MM.1S (cell line): ENCODE measurements around the gene SLC28A3.

Source experiments
- DNase-seq: peaks from one replicate; pipeline ENCODE4 v3.0.0-alpha.2; 2015
- H2AFZ ChIP-seq: fragments of 300-600 bp; sonication (generic); 2 replicates; pipeline ENCODE4 v1.6.0; 2016; ENCODE audit warnings: antibody characterized with exemption, low read length
- H3F3A ChIP-seq: fragments of 300-600 bp; sonication (generic); 2 replicates; pipeline ENCODE4 v1.6.1; 2016; ENCODE audit warnings: mild to moderate bottlenecking, antibody characterized with exemption, low read length, moderate library complexity, mixed read lengths; ENCODE audit not compliant: insufficient read depth
- H3K27ac ChIP-seq: fragments of 300-600 bp; sonication (generic); 2 replicates; pipeline ENCODE4 v1.5.1; 2016; ENCODE audit warnings: mild to moderate bottlenecking, low read length
- H3K27me3 ChIP-seq: fragments of 300-600 bp; sonication (generic); replicated peaks from 2 replicates; pipeline ENCODE4 v1.6.0; 2016; ENCODE audit warnings: low read length; ENCODE audit not compliant: insufficient read depth
- H3K36me3 ChIP-seq: fragments of 300-600 bp; sonication (generic); replicated peaks from 2 replicates; pipeline ENCODE4 v1.6.1; 2016; ENCODE audit warnings: mild to moderate bottlenecking, low read length, mixed read lengths; ENCODE audit not compliant: insufficient read depth
- H3K4me1 ChIP-seq: fragments of 300-600 bp; sonication (generic); 2 replicates; pipeline ENCODE4 v1.6.1; 2016; ENCODE audit warnings: low read length, mixed read lengths
- H3K4me2 ChIP-seq: fragments of 300-600 bp; sonication (generic); 2 replicates; pipeline ENCODE4 v1.6.0; 2016; ENCODE audit warnings: low read depth, low read length
- H3K4me3 ChIP-seq: fragments of 300-600 bp; sonication (generic); 2 replicates; pipeline ENCODE4 v1.5.1; 2016; ENCODE audit warnings: low read length, mixed read lengths
- H3K79me2 ChIP-seq: fragments of 300-600 bp; sonication (generic); 2 replicates; pipeline ENCODE4 v1.6.1; 2016; ENCODE audit warnings: mixed run types, low read length, mixed read lengths
- H3K9ac ChIP-seq: fragments of 300-600 bp; sonication (generic); 2 replicates; pipeline ENCODE4 v1.6.1; 2016; ENCODE audit warnings: low read length, mixed read lengths
- H3K9me2 ChIP-seq: fragments of 300-600 bp; sonication (generic); replicated peaks from 2 replicates; pipeline ENCODE4 v1.6.1; 2016; ENCODE audit warnings: mild to moderate bottlenecking, low read length, mixed read lengths; ENCODE audit not compliant: insufficient read depth
- H3K9me3 ChIP-seq: fragments of 300-600 bp; sonication (generic); replicated peaks from 2 replicates; pipeline ENCODE4 v1.6.1; 2016; ENCODE audit warnings: mild to moderate bottlenecking, low read length, mixed read lengths; ENCODE audit not compliant: insufficient read depth
- H4K20me1 ChIP-seq: fragments of 300-600 bp; sonication (generic); 2 replicates; pipeline ENCODE4 v1.6.1; 2016; ENCODE audit warnings: mild to moderate bottlenecking, low read length, moderate library complexity, mixed read lengths; ENCODE audit not compliant: insufficient read depth
- EZH2 ChIP-seq: fragments of 300-600 bp; sonication (generic); optimal IDR thresholded peaks from 2 replicates; pipeline ENCODE3; 2017; ENCODE audit warnings: low read depth, mild to moderate bottlenecking, antibody characterized with exemption, low read length, mixed read lengths
- EZH2phosphoT487 ChIP-seq: fragments of 300-600 bp; sonication (generic); IDR thresholded peaks from 2 replicates; pipeline ENCODE4 v1.6.1; 2018; ENCODE audit warnings: antibody characterized with exemption, low read length
- TF ChIP-seq, protein P1 (sequence below): fragments of 300-600 bp; sonication (generic); IDR thresholded peaks from 2 replicates; pipeline ENCODE4 v1.5.1; 2016; ENCODE audit warnings: antibody characterized with exemption, low read length, mixed read lengths

SLC28A3 gene

DNA sequence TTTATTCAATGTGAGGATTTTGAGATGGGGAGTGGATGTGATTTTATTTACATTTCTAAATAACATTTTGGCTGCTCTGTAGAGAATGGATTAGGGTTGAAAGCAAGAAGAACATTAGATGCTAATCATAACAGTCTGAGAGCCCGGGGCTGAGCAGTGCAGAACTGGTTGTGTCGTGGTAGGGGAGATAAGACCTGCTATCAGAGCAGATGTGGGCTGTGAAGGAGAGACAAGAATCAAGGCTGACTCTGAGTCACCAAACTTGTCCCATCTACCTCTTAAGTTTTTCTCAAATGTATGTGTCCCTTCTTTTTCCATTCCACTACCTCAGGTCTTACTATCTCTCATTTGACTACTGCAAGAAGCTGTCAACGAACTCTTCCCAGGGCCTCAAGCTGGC, 35.4 kb upstream of the SLC28A3 start:
- Histone ChIP-seq H3K4me3 (no peak overlapping the region), H3F3A (no peaks in the 10 kb centered on the region), H3K9ac (no peak overlapping the region), H3K79me2 (no peaks in the 10 kb centered on the region), H3K4me2 (no peak overlapping the region), H3K27ac (no peak overlapping the region), H3K27me3 (no peaks in the 10 kb centered on the region), H2AFZ (no peak overlapping the region), H3K9me2 (no peaks in the 10 kb centered on the region), H3K36me3 (no peaks in the 10 kb centered on the region), H4K20me1 (no peaks in the 10 kb centered on the region), H3K9me3 (no peaks in the 10 kb centered on the region), H3K4me1 (no peaks in the 10 kb centered on the region)
- DNase-seq = no peak
- TF ChIP-seq, protein P1, sequence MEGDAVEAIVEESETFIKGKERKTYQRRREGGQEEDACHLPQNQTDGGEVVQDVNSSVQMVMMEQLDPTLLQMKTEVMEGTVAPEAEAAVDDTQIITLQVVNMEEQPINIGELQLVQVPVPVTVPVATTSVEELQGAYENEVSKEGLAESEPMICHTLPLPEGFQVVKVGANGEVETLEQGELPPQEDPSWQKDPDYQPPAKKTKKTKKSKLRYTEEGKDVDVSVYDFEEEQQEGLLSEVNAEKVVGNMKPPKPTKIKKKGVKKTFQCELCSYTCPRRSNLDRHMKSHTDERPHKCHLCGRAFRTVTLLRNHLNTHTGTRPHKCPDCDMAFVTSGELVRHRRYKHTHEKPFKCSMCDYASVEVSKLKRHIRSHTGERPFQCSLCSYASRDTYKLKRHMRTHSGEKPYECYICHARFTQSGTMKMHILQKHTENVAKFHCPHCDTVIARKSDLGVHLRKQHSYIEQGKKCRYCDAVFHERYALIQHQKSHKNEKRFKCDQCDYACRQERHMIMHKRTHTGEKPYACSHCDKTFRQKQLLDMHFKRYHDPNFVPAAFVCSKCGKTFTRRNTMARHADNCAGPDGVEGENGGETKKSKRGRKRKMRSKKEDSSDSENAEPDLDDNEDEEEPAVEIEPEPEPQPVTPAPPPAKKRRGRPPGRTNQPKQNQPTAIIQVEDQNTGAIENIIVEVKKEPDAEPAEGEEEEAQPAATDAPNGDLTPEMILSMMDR = no peak
- TF ChIP-seq EZH2phosphoT487 (no peak), EZH2 (no peak)

DNA sequence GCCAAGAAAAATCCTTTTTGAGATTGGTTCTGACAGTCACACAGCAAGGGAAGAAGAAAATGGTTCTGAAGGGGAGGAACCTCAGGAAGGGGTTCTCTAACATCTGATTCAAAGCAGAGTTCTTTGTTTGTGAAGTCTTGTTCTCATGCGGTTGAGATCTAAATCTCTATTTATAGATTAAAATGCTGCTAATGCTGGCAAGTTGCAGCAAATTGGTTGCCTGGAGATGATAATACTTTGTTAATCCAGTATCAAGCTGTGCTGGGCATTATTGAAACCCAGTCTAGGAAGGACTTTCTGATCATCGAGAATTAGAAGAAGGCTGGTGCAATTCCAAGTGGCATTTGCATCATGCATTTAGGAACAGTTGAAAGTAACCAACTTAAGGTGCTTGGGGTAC, 34.0 kb upstream of the SLC28A3 start:
- H3K27me3 ChIP-seq = no peaks in the 10 kb centered on the region
- H3K9me2 ChIP-seq = no peaks in the 10 kb centered on the region
- H2AFZ ChIP-seq = no peak overlapping the region
- H3K9ac ChIP-seq = no peak overlapping the region
- no peak overlapping the region for H3K4me2 ChIP-seq
- no peaks in the 10 kb centered on the region for H3F3A ChIP-seq
- DNase-seq = no peak
- no peak overlapping the region for H3K4me3 ChIP-seq
- H3K4me1 ChIP-seq = no peaks in the 10 kb centered on the region
- H4K20me1 ChIP-seq = no peaks in the 10 kb centered on the region
- H3K36me3 ChIP-seq = no peaks in the 10 kb centered on the region
- H3K27ac ChIP-seq = no peak overlapping the region
- TF ChIP-seq EZH2phosphoT487 (no peak), EZH2 (no peak)
- TF ChIP-seq, protein P1 = no peak
- H3K79me2 ChIP-seq = no peaks in the 10 kb centered on the region
- no peaks in the 10 kb centered on the region for H3K9me3 ChIP-seq

DNA sequence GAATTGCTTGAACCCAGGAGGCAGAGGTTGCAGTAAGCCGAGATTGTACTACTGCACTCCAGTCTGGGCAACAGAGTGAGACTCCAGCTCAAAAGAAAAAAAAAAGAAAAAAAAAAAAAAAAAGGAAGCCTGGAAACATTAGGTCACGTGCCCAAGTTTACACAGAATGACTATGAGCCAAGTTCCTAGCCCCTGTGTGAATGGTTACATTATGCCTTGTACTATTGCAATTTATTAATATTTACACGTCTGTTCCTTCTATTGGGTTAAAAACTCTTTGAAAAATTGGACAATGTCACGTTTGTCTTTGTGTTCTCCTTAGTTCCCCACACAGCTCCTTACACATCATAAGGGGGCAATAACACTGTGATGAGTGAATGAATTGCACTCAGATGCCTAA, 33.5 kb upstream of the SLC28A3 start:
- no peaks in the 10 kb centered on the region for H3K9me3 ChIP-seq
- no peaks in the 10 kb centered on the region for H3K27me3 ChIP-seq
- no peaks in the 10 kb centered on the region for H3F3A ChIP-seq
- H3K36me3 ChIP-seq = no peaks in the 10 kb centered on the region
- TF ChIP-seq, protein P1 = no peak
- no peak overlapping the region for H3K9ac ChIP-seq
- H3K79me2 ChIP-seq = no peaks in the 10 kb centered on the region
- H3K4me3 ChIP-seq = no peak overlapping the region
- no peaks in the 10 kb centered on the region for H4K20me1 ChIP-seq
- no peak overlapping the region for H3K4me2 ChIP-seq
- no peak for DNase-seq
- no peak overlapping the region for H2AFZ ChIP-seq
- H3K4me1 ChIP-seq = no peaks in the 10 kb centered on the region
- H3K27ac ChIP-seq = no peak overlapping the region
- no peaks in the 10 kb centered on the region for H3K9me2 ChIP-seq
